K562 (cell line): Measurements from ENCODE around the gene GAB2. TPM values are rescaled to one million over a fixed set of nuclear protein-coding genes. Genes with fewer than 3 reads are reported as not detected.

Source experiments
- ATAC-seq: fragments of 200-7000 bp; cut with Tn5 transposase; 3 replicates; pipeline ENCODE4 v1.9.1; 2020; ENCODE audit warnings: moderate library complexity
- BruUV-seq: library from RNA; stranded (reverse); fragments of 400-500 nt; replicated peaks from 2 replicates; lab custom pipeline; 2021; lab: Mats Ljungman, UMichigan
- CTCF ChIA-PET: fragments of 300-600 bp; formaldehyde crosslinking; extraction: SDS; loops from one replicate; lab custom pipeline; 2021; ENCODE audit warnings: low intra/inter-chr PET ratio; lab: Yijun Ruan, JAX
- POLR2A ChIA-PET: fragments of 300-600, 350-650 bp; sonication (Branson Sonifier 250); formaldehyde crosslinking; extraction: SDS; loops from one replicate; lab custom pipeline; 2021; ENCODE audit warnings: antibody characterized with exemption, inconsistent platforms; lab: Yijun Ruan, JAX
- DNase-seq, 4 experiments: peaks; one replicate each; pipeline versions ENCODE4 v3.0.0 to v3.0.0-alpha.2; 2011 to 2018; ENCODE audit warnings: low spot score in 3 of 4, mixed read lengths in 3 of 4; ENCODE audit errors: extremely low read depth in 1 of 4
- FAIRE-seq: peaks from 2 replicates; lab custom pipeline; 2011; peaks lifted over from hg19 to GRCh38; lab: Jason Lieb, UNC
- H2AFZ ChIP-seq: 2 replicates; pipeline ENCODE4 v1.6.0; 2011; ENCODE audit warnings: low read depth, low read length, control low read depth, inconsistent platforms
- H3K27ac ChIP-seq: fragments of 200-600 bp; 3 replicates; pipeline ENCODE4 v1.8.0; 2011; ENCODE audit warnings: low read depth, mild to moderate bottlenecking, control low read depth, inconsistent platforms, low read length, moderate library complexity, mixed read lengths; ENCODE audit errors: extremely low read depth
- H3K27me3 ChIP-seq, 2 experiments: fragments of 300-600 bp in 1 of 2; 2 replicates in 1 of 2; 3 replicates in 1 of 2; pipeline versions ENCODE4 v1.6.0 to v1.8.0; 2011; ENCODE audit warnings: inconsistent platforms in 2 of 2, low read length in 2 of 2, mild to moderate bottlenecking in 1 of 2, mixed read lengths in 1 of 2, moderate library complexity in 1 of 2; ENCODE audit not compliant: control insufficient read depth in 2 of 2, insufficient read depth in 2 of 2
- H3K36me3 ChIP-seq: fragments of 300-600 bp; 3 replicates; pipeline ENCODE4 v1.8.0; 2011; ENCODE audit warnings: mild to moderate bottlenecking, low read length, inconsistent platforms; ENCODE audit not compliant: control insufficient read depth, insufficient read depth
- H3K4me1 ChIP-seq, 2 experiments: fragments of 200-600 bp in 1 of 2; replicated peaks in 1 of 2; 2 replicates in 1 of 2; 3 replicates in 1 of 2; pipeline versions ENCODE4 v1.5.1 to v1.8.0; 2011; ENCODE audit warnings: inconsistent platforms in 2 of 2, low read length in 2 of 2, mild to moderate bottlenecking in 1 of 2, mixed read lengths in 1 of 2, moderate library complexity in 1 of 2; ENCODE audit not compliant: control insufficient read depth in 2 of 2, insufficient read depth in 2 of 2
- H3K4me2 ChIP-seq: 2 replicates; pipeline ENCODE4 v1.6.1; 2011; ENCODE audit warnings: low read length, control low read depth, inconsistent platforms, mixed read lengths; ENCODE audit not compliant: insufficient read depth
- H3K4me3 ChIP-seq: fragments of 200-600 bp; sonication (generic), shearing (Covaris generic); 2 replicates; pipeline ENCODE4 v1.5.1; 2016; ENCODE audit warnings: control low read depth, inconsistent platforms
- H3K79me2 ChIP-seq: fragments of 200-600 bp; 3 replicates; pipeline ENCODE4 v1.8.0; 2011; ENCODE audit warnings: low read length, inconsistent platforms; ENCODE audit not compliant: control insufficient read depth, insufficient read depth
- H3K9ac ChIP-seq, 2 experiments: 2 replicates each; pipeline versions ENCODE4 v1.6.0 to v1.6.1; 2011; ENCODE audit warnings: low read depth in 2 of 2, low read length in 2 of 2, control low read depth in 1 of 2, inconsistent platforms in 1 of 2, mild to moderate bottlenecking in 1 of 2, mixed read lengths in 1 of 2; ENCODE audit not compliant: insufficient read depth in 1 of 2
- H3K9me1 ChIP-seq: one replicate; pipeline ENCODE4 v1.6.0; 2011; ENCODE audit warnings: inconsistent platforms, mild to moderate bottlenecking, low read length, moderate library complexity; ENCODE audit not compliant: control insufficient read depth, insufficient read depth
- H3K9me3 ChIP-seq: replicated peaks from 2 replicates; pipeline ENCODE4 v1.5.1; 2011; ENCODE audit warnings: low read depth, low read length, inconsistent platforms; ENCODE audit not compliant: control insufficient read depth, insufficient read depth
- H4K20me1 ChIP-seq: replicated peaks from 2 replicates; pipeline ENCODE4 v1.6.1; 2011; ENCODE audit warnings: low read length, inconsistent platforms, mixed read lengths; ENCODE audit not compliant: control insufficient read depth, insufficient read depth
- GATAD2B ChIP-seq: fragments of 450-650 bp; IDR thresholded peaks from 2 replicates; pipeline ENCODE4 v1.6.1; 2017; ENCODE audit warnings: mild to moderate bottlenecking, borderline replicate concordance
- NFIC ChIP-seq: fragments of 450-650 bp; IDR thresholded peaks from 2 replicates; pipeline ENCODE4 v1.6.1; 2017; ENCODE audit warnings: mild to moderate bottlenecking, inconsistent platforms
- PRPF4 ChIP-seq: fragments of 200-400 bp; formaldehyde crosslinking; IDR thresholded peaks from one replicate; pipeline ENCODE4 v1.6.1; 2017; ENCODE audit warnings: low read length, low read depth, mild to moderate bottlenecking; ENCODE audit not compliant: insufficient read depth, poor library complexity, severe bottlenecking
- RCOR1 ChIP-seq, 2 experiments: IDR thresholded peaks; 2 replicates each; pipeline ENCODE4 v1.6.1; 2012; ENCODE audit warnings: low read depth in 2 of 2, low read length in 2 of 2, borderline replicate concordance in 1 of 2, improper control_type of control experiment in 1 of 2
- WGBS: fragments of 100-300 bp; shearing (Covaris generic); methylation state at CpG from one replicate; pipeline ENCODE4 v1.1.6; 2016; ENCODE audit warnings: low coverage, mixed read lengths; ENCODE audit not compliant: insufficient coverage; ENCODE audit errors: missing lambda C conversion rate; 5-methylcytosine and 5-hydroxymethylcytosine counted together
- in situ Hi-C: fragments of 300-500 bp; cut with MboI; formaldehyde crosslinking; loops from 4 replicates; pipeline ENCODE4 v1.15.0; 2018; ENCODE audit warnings: inconsistent platforms, mixed read lengths
- intact Hi-C: fragments of 100-400 bp; cut with micrococcal nuclease; formaldehyde crosslinking; loops from 2 replicates; pipeline ENCODE4 v1.14.2; 2022
- polyA plus RNA-seq, 8 experiments: library from polyadenylated mRNA; depleted of rRNA in 4 of 8; stranded (reverse) in 5 of 8; unstranded in 3 of 8; fragments of >200 nt; fragmentation: Nextera tagmentation in 2 of 8; fragmentation: Illumina TruSeq in 1 of 8; extraction: Ambion mirVana in 2 of 8; extraction: Trizol in 1 of 8; gene quantifications; 2 replicates each; pipeline versions ENCODE4 v1.2.1 to v1.2.3, GENCODE V29; 2011 to 2014; ENCODE audit warnings: inconsistent platforms in 1 of 8, missing spikeins in 1 of 8
- total RNA-seq, 7 experiments: library from RNA; depleted of rRNA in 6 of 7; stranded (reverse); fragments of >200 nt in 6 of 7; fragmentation: Illumina TruSeq in 2 of 7; extraction: Trizol in 2 of 7; gene quantifications; 2 replicates each; pipeline versions ENCODE4 v1.2.1 to v1.2.3, GENCODE V29; 2011 to 2021; ENCODE audit warnings: low replicate concordance in 1 of 7

Gene GAB2
- total and polyA plus RNA-seq, 9 of the 15 experiments (the other 6 are each of a cell fraction or from before 2014, with no cell fraction given): 2.3 to 35.2 (median 16.1) TPM

- ChIA-PET CTCF (no interaction called here), POLR2A (interaction anchor here (0.6 kb wide), 3 partner anchors 16 to 113 kb away, joined by 3 to 4 read pairs (median 3); no protein-coding TSS in a partner anchor)
- Histone ChIP-seq H3K9me1 (no peaks in the 10 kb centered on the region), H3K9ac (peak overlapping the region in 1 of 2 experiments; percentile 84; a peak in 2 of 4 replicates), H2AFZ (no peak overlapping the region), H3K36me3 (no peaks in the 10 kb centered on the region), H3K79me2 (peaks cover 15% of the 10 kb centered on the region), H3K9me3 (no peaks in the 10 kb centered on the region), H3K27ac (no peak overlapping the region), H4K20me1 (no peaks in the 10 kb centered on the region; the same call in 1 of the 2 replicates), H3K4me2 (no peak overlapping the region; the same call in 1 of the 2 replicates), H3K4me3 (no peak overlapping the region), H3K27me3 (no peaks in the 10 kb centered on the region), H3K4me1 (peaks cover 41 to 50% of the 10 kb centered on the region in 2 experiments)
- peak in 1 of 4 experiments; percentile 23 for DNase-seq
- WGBS: 51% methylated on average over 14 of the region's 14 CpGs
- no peak for FAIRE-seq
- ATAC-seq: no peak
- in situ Hi-C loops: no loop called here
- intact Hi-C loops: no loop called here
- TF ChIP-seq PRPF4 (no peak), RCOR1 (IDR thresholded peaks at IDR 0.05; ENCODE audit: borderline replicate concordance in 1 of 2, low read depth in 2 of 2, low read length in 2 of 2) (0 out of 4 replicates have a peak, but pooled peaks of 1 of the 2 experiments have one; percentile 38)
- no TSS peak for BruUV-seq
Measured at GRCh38 chr11:78190871-78191538, 226.6 kb downstream of the GAB2 start.

GRCh38 chr11:78190374-78190773, 227.2 kb downstream of the GAB2 start:
- H3K36me3 ChIP-seq: no peaks in the 10 kb centered on the region; the same call in 2 of the 3 replicates
- no peaks in the 10 kb centered on the region; the same call in 1 of the 2 replicates for H4K20me1 ChIP-seq
- no peaks in the 10 kb centered on the region for H3K27me3 ChIP-seq
- ChIA-PET POLR2A (interaction anchor here (0.6 to 1.5 kb wide), 3 partner anchors 9 to 29 kb away, joined by 3 to 4 read pairs (median 3); no protein-coding TSS in a partner anchor), CTCF (no interaction called here)
- peak; percentile 66 for TF ChIP-seq NFIC
- TF ChIP-seq GATAD2B: no peak
- no peak overlapping the region; a peak in 1 of 4 replicates for H3K9ac ChIP-seq
- no peak overlapping the region for H3K4me2 ChIP-seq
- BruUV-seq: no TSS peak
- H3K79me2 ChIP-seq: peaks cover 15% of the 10 kb centered on the region
- H3K4me3 ChIP-seq: no peak overlapping the region
- ATAC-seq: no peak
- intact Hi-C loops (no loop called here), in situ Hi-C loops (no loop called here)
- FAIRE-seq: no peak
- no peak overlapping the region for H2AFZ ChIP-seq
- H3K27ac ChIP-seq: no peak overlapping the region
- peaks cover 41 to 50% of the 10 kb centered on the region in 2 experiments for H3K4me1 ChIP-seq
- 72% methylated on average over 3 of the region's 3 CpGs for WGBS
- H3K9me1 ChIP-seq: no peaks in the 10 kb centered on the region
- no peaks in the 10 kb centered on the region for H3K9me3 ChIP-seq
- DNase-seq: no peak
